Mesenchymal stem cell (in vitro differentiated cells and primary cell): ENCODE measurements around the gene JOSD2.

Experiments
- DNase-seq: peaks from one replicate; pipeline ENCODE4 v3.0.0-alpha.2; 2013
- H2AFZ ChIP-seq: one replicate; pipeline ENCODE4 v1.6.1; 2013; ENCODE audit warnings: low read depth, mild to moderate bottlenecking, control low read depth, inconsistent platforms, low read length, moderate library complexity
- H2AK5ac ChIP-seq: 2 replicates; pipeline ENCODE4 v1.6.1; 2013; ENCODE audit warnings: low read length, moderate library complexity, mild to moderate bottlenecking, inconsistent platforms; ENCODE audit not compliant: severe bottlenecking
- H2BK120ac ChIP-seq: one replicate; pipeline ENCODE4 v1.6.1; 2013; ENCODE audit warnings: low read depth, mild to moderate bottlenecking, inconsistent platforms, low read length, moderate library complexity
- H2BK12ac ChIP-seq, 2 experiments: one replicate each; pipeline ENCODE4 v1.6.1; 2013; ENCODE audit warnings: inconsistent platforms in 2 of 2, low read length in 2 of 2, mild to moderate bottlenecking in 2 of 2, moderate library complexity in 2 of 2, control low read depth in 1 of 2
- H2BK15ac ChIP-seq: one replicate; pipeline ENCODE4 v1.6.1; 2013; ENCODE audit warnings: mild to moderate bottlenecking, low read depth, inconsistent platforms; ENCODE audit not compliant: poor library complexity, severe bottlenecking
- H2BK5ac ChIP-seq: 2 replicates; pipeline ENCODE4 v1.6.1; 2013; ENCODE audit warnings: low read depth, mild to moderate bottlenecking, low read length, control low read depth, inconsistent platforms; ENCODE audit not compliant: poor library complexity, severe bottlenecking
- H3K14ac ChIP-seq, 2 experiments: one replicate each; pipeline ENCODE4 v1.6.1; 2013; ENCODE audit warnings: inconsistent platforms in 2 of 2, low read length in 2 of 2, control low read depth in 1 of 2, mild to moderate bottlenecking in 1 of 2, moderate library complexity in 1 of 2
- H3K18ac ChIP-seq, 2 experiments: one replicate each; pipeline ENCODE4 v1.6.1; 2013; ENCODE audit warnings: inconsistent platforms in 2 of 2, low read length in 2 of 2, control low read depth in 1 of 2, low read depth in 1 of 2, mild to moderate bottlenecking in 1 of 2
- H3K23ac ChIP-seq, 2 experiments: one replicate each; pipeline ENCODE4 v1.6.1; 2013; ENCODE audit warnings: inconsistent platforms in 2 of 2, low read length in 2 of 2, mild to moderate bottlenecking in 2 of 2, moderate library complexity in 2 of 2, control low read depth in 1 of 2
- H3K27ac ChIP-seq: 2 replicates; pipeline ENCODE4 v1.5.1; 2013; ENCODE audit warnings: mild to moderate bottlenecking, moderate library complexity, low read length, control low read depth, inconsistent platforms; ENCODE audit not compliant: poor library complexity, severe bottlenecking
- H3K27me3 ChIP-seq, 2 experiments: 2 replicates each; pipeline versions ENCODE4 v1.6.1 to v1.7.0; 2013; ENCODE audit warnings: low read length in 2 of 2, mild to moderate bottlenecking in 2 of 2, moderate library complexity in 2 of 2, control low read depth in 1 of 2, inconsistent platforms in 1 of 2; ENCODE audit not compliant: control insufficient read depth in 1 of 2, insufficient read depth in 1 of 2
- H3K36me3 ChIP-seq, 2 experiments: 2 replicates each; pipeline versions ENCODE4 v1.6.1 to v1.7.0; 2013; ENCODE audit warnings: low read length in 2 of 2, control low read depth in 1 of 2, inconsistent platforms in 1 of 2, low read depth in 1 of 2, mild to moderate bottlenecking in 1 of 2; ENCODE audit not compliant: insufficient read depth in 2 of 2, control insufficient read depth in 1 of 2
- H3K4ac ChIP-seq, 2 experiments: one replicate each; pipeline ENCODE4 v1.6.1; 2013; ENCODE audit warnings: inconsistent platforms in 2 of 2, low read length in 2 of 2, mild to moderate bottlenecking in 2 of 2, moderate library complexity in 2 of 2, control low read depth in 1 of 2, low read depth in 1 of 2
- H3K4me1 ChIP-seq: 2 replicates; pipeline ENCODE4 v1.6.1; 2013; ENCODE audit warnings: low read depth, low read length, control low read depth; ENCODE audit not compliant: control insufficient read depth, insufficient read depth
- H3K4me2 ChIP-seq: 2 replicates; pipeline ENCODE4 v1.6.1; 2013; ENCODE audit warnings: low read length, mild to moderate bottlenecking, inconsistent platforms; ENCODE audit not compliant: poor library complexity, severe bottlenecking
- H3K4me3 ChIP-seq, 2 experiments: 2 replicates each; pipeline versions ENCODE4 v1.5.1 to v1.7.0; 2013; ENCODE audit warnings: low read length in 2 of 2, mild to moderate bottlenecking in 2 of 2, control low read depth in 1 of 2, low read depth in 1 of 2; ENCODE audit not compliant: insufficient read depth in 1 of 2
- H3K79me1 ChIP-seq: replicated peaks from 2 replicates; pipeline ENCODE4 v1.6.1; 2013; ENCODE audit warnings: mild to moderate bottlenecking, control low read depth, low read length, inconsistent platforms; ENCODE audit not compliant: poor library complexity, severe bottlenecking
- H3K9ac ChIP-seq: 2 replicates; pipeline ENCODE4 v1.7.0; 2013; ENCODE audit warnings: mild to moderate bottlenecking, low read length, moderate library complexity
- H3K9me3 ChIP-seq: 2 replicates; pipeline ENCODE4 v1.7.0; 2013; ENCODE audit warnings: mild to moderate bottlenecking, low read length; ENCODE audit not compliant: control insufficient read depth
- H4K8ac ChIP-seq: one replicate; pipeline ENCODE4 v1.6.1; 2013; ENCODE audit warnings: inconsistent platforms, mild to moderate bottlenecking, low read length, moderate library complexity
- H4K91ac ChIP-seq: one replicate; pipeline ENCODE4 v1.6.1; 2013; ENCODE audit warnings: mild to moderate bottlenecking, low read length, inconsistent platforms
- WGBS: methylation state at CpG from one replicate; pipeline ENCODE4 v1.1.7; 2013; ENCODE audit warnings: mixed read lengths; 5-methylcytosine and 5-hydroxymethylcytosine counted together

Gene JOSD2

DNA sequence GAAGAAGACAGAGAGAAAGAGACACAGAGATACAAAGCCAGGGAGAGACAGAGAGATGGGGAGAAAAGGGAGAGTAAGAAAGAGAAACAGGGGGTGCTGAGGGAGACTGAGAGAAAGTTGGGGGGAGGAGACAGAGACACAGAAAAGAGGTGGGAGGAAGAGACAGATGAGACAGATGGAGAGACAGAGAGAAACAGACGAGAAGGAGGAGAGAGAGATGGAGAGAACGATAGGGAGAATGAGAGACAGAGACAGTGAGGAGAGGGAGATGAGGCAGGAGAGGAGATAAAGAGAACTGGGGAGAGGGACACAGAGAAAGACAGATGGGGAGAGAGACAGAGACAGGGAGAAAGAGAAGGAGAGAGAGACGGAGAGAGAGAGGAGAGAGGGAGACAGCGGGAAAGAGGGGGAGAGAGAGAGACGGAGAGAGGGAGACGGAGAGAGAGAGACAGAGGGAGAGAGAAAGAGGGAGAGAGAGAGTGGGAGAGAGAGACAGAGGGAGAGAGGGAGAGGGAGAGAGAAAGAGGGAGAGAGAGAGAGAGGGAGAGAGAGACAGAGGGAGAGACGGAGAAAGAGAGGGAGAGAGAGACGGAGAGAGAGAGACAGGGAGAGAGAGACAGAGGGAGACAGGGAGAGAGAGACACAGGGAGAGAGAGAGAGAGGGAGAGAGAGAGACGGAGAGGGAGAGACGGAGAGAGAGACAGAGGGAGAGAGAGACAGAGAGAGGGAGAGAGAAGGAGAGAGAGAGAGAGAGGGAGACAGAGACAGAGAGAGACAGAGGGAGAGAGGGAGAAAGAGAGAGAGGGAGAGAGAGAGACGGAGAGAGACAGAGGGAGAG is 12.6 kb downstream of the JOSD2 start:
- no peak overlapping the region for H3K4me3 ChIP-seq
- H3K4me2 ChIP-seq = no peak overlapping the region
- no peaks in the 10 kb centered on the region for H3K9me3 ChIP-seq
- H3K27me3 ChIP-seq = peaks cover 4 to 66% of the 10 kb centered on the region in 2 experiments
- no peak overlapping the region for H4K8ac ChIP-seq
- H2BK5ac ChIP-seq = no peak overlapping the region
- no peak overlapping the region for H3K18ac ChIP-seq
- H3K4ac ChIP-seq = no peak overlapping the region
- no peak overlapping the region for H3K9ac ChIP-seq
- no peak overlapping the region for H2BK120ac ChIP-seq
- no peaks in the 10 kb centered on the region for H3K79me1 ChIP-seq
- no peak for DNase-seq
- H2AK5ac ChIP-seq = no peak overlapping the region
- peaks cover 5% of the 10 kb centered on the region for H3K4me1 ChIP-seq
- no peak overlapping the region for H4K91ac ChIP-seq
- no peak overlapping the region for H2AFZ ChIP-seq
- H3K14ac ChIP-seq = no peak overlapping the region
- WGBS = 68% methylated on average over 11 of the region's 11 CpGs
- no peak overlapping the region for H3K27ac ChIP-seq
- peaks cover 0 to 6% of the 10 kb centered on the region in 2 experiments for H3K36me3 ChIP-seq
- no peak overlapping the region for H3K23ac ChIP-seq
- H2BK15ac ChIP-seq = no peak overlapping the region
- H2BK12ac ChIP-seq = no peak overlapping the region

- Histone ChIP-seq H2AK5ac (no peak overlapping the region), H2BK15ac (no peak overlapping the region)
Observed at GRCh38 chr19:50497022-50497405, 14.0 kb downstream of the JOSD2 start.

GRCh38 chr19:50496189-50497021 is 14.6 kb downstream of the JOSD2 start:
- H4K91ac ChIP-seq = no peak overlapping the region
- H3K36me3 ChIP-seq = peaks cover 0 to 6% of the 10 kb centered on the region in 2 experiments
- H3K18ac ChIP-seq = no peak overlapping the region
- no peak overlapping the region for H3K27ac ChIP-seq
- no peak overlapping the region for H4K8ac ChIP-seq
- no peak overlapping the region for H3K4me2 ChIP-seq
- H3K23ac ChIP-seq = no peak overlapping the region
- H2BK120ac ChIP-seq = no peak overlapping the region
- H3K14ac ChIP-seq = no peak overlapping the region
- H3K79me1 ChIP-seq = no peaks in the 10 kb centered on the region
- no peak overlapping the region for H3K4ac ChIP-seq
- peaks cover 12 to 83% of the 10 kb centered on the region in 2 experiments for H3K27me3 ChIP-seq
- H2AK5ac ChIP-seq = no peak overlapping the region
- no peak overlapping the region for H2BK5ac ChIP-seq
- no peak overlapping the region for H2AFZ ChIP-seq
- H3K4me1 ChIP-seq = peaks cover 5% of the 10 kb centered on the region
- 62% methylated on average over 19 of the region's 30 CpGs for WGBS
- H3K9ac ChIP-seq = no peak overlapping the region
- no peaks in the 10 kb centered on the region for H3K9me3 ChIP-seq
- no peak overlapping the region for H2BK12ac ChIP-seq
- no peak overlapping the region for H3K4me3 ChIP-seq
- DNase-seq = no peak
- H2BK15ac ChIP-seq = no peak overlapping the region

More at GRCh38 chr19:50497022-50497405, 14.0 kb downstream of the JOSD2 start:
- H3K9me3 ChIP-seq = no peaks in the 10 kb centered on the region
- no peak overlapping the region for H3K4ac ChIP-seq
- 75% methylated on average over 8 of the region's 8 CpGs for WGBS
- peaks cover 5% of the 10 kb centered on the region for H3K4me1 ChIP-seq
- H3K14ac ChIP-seq = no peak overlapping the region
- no peak overlapping the region for H3K18ac ChIP-seq
- no peak overlapping the region for H3K4me3 ChIP-seq
- no peak overlapping the region for H3K23ac ChIP-seq
- no peak overlapping the region for H2BK12ac ChIP-seq
- H3K79me1 ChIP-seq = no peaks in the 10 kb centered on the region
- H2BK5ac ChIP-seq = no peak overlapping the region
- no peak overlapping the region for H4K91ac ChIP-seq
- H4K8ac ChIP-seq = no peak overlapping the region
- H3K27me3 ChIP-seq = peaks cover 6 to 80% of the 10 kb centered on the region in 2 experiments
- no peak overlapping the region for H3K4me2 ChIP-seq
- no peak overlapping the region for H2AFZ ChIP-seq
- no peak overlapping the region for H3K27ac ChIP-seq
- no peak overlapping the region for H2BK120ac ChIP-seq
- peaks cover 0 to 6% of the 10 kb centered on the region in 2 experiments for H3K36me3 ChIP-seq
- no peak for DNase-seq
- no peak overlapping the region for H3K9ac ChIP-seq

DNA sequence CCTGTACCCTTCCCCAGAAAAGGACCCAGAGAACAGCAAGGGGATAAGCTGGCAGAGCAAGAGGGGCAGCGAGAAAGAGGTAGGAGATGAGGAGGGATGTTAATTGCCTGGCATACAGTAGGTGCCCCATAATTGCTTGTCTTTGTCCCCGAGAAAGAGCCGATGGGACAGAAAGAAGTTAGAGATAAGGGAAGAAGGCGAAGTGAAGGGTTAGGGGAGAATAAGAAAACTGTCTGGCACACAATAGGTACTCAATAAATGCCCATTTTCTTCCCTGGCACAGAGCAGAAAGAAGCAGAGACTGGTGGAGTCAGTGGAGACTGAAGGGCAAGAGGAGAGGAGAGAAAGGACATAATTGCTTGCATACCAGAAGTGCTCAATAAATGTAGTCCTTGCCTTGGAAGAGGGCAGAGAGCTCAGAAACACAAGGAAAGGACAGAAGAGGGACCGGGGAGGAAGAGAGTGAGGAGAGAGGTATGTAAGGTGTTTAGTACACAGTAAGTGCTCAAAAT is 15.9 kb downstream of the JOSD2 start:
- Histone ChIP-seq H3K9me3 (peaks cover 2% of the 10 kb centered on the region), H3K36me3 (peaks cover 0 to 11% of the 10 kb centered on the region in 2 experiments), H3K4me2 (no peak overlapping the region), H3K4ac (no peak overlapping the region), H2BK120ac (no peak overlapping the region), H4K8ac (no peak overlapping the region), H2BK5ac (no peak overlapping the region), H4K91ac (no peak overlapping the region), H3K4me3 (no peak overlapping the region), H3K9ac (no peak overlapping the region), H2AFZ (no peak overlapping the region), H2BK15ac (no peak overlapping the region), H2BK12ac (no peak overlapping the region), H3K4me1 (peaks cover under 1% of the 10 kb centered on the region), H2AK5ac (no peak overlapping the region), H3K23ac (no peak overlapping the region), H3K14ac (no peak overlapping the region), H3K27ac (no peak overlapping the region), H3K27me3 (peaks cover 16 to 83% of the 10 kb centered on the region in 2 experiments), H3K79me1 (no peaks in the 10 kb centered on the region), H3K18ac (no peak overlapping the region)
- DNase-seq = no peak
- 81% methylated on average over 5 of the region's 5 CpGs for WGBS
